H1 (cell line): Measurements from ENCODE around the gene TWF2. TPM values are rescaled to one million over a fixed set of nuclear protein-coding genes. Genes with fewer than 3 reads are reported as not detected.

Experiments used
- CTCF ChIA-PET: fragments of 300-600 bp; sonication (Branson Sonifier 250); formaldehyde crosslinking; loops from one replicate; lab custom pipeline; 2021; ENCODE audit not compliant: partially characterized antibody; lab: Charles Lee
- POLR2A ChIA-PET: fragments of 300-600 bp; sonication (Branson Sonifier 250); formaldehyde crosslinking; loops from one replicate; lab custom pipeline; 2021; ENCODE audit warnings: inconsistent platforms; ENCODE audit not compliant: partially characterized antibody; lab: Charles Lee
- DNase-seq, 2 experiments: peaks; one replicate each; pipeline versions ENCODE4 v3.0.0 to v3.0.0-alpha.2; 2010 to 2022; ENCODE audit warnings: low spot score in 2 of 2, low read depth in 1 of 2, mixed read lengths in 1 of 2
- FAIRE-seq: peaks from 2 replicates; lab custom pipeline; 2011; peaks lifted over from hg19 to GRCh38; lab: Jason Lieb, UNC
- H2AFZ ChIP-seq: 2 replicates; pipeline ENCODE4 v1.8.1; 2012; ENCODE audit warnings: low read length, inconsistent platforms
- H2AK5ac ChIP-seq: 2 replicates; pipeline ENCODE4 v1.6.1; 2013; ENCODE audit warnings: low read depth, low read length
- H2BK120ac ChIP-seq: replicated peaks from 2 replicates; pipeline ENCODE3; 2013; ENCODE audit warnings: low read depth, low read length, inconsistent platforms
- H2BK12ac ChIP-seq: 2 replicates; pipeline ENCODE4 v1.6.1; 2013; ENCODE audit warnings: low read depth, low read length
- H2BK15ac ChIP-seq: 2 replicates; pipeline ENCODE4 v1.6.1; 2013; ENCODE audit warnings: low read length
- H2BK20ac ChIP-seq: 2 replicates; pipeline ENCODE4 v1.6.1; 2013; ENCODE audit warnings: low read length
- H2BK5ac ChIP-seq: 2 replicates; pipeline ENCODE4 v1.6.1; 2013; ENCODE audit warnings: low read depth, low read length
- H3K14ac ChIP-seq: 2 replicates; pipeline ENCODE4 v1.6.1; 2013; ENCODE audit warnings: inconsistent platforms; ENCODE audit not compliant: insufficient read length
- H3K18ac ChIP-seq: 2 replicates; pipeline ENCODE4 v1.6.1; 2013; ENCODE audit warnings: low read length; ENCODE audit errors: extremely low read depth
- H3K23ac ChIP-seq: 2 replicates; pipeline ENCODE4 v1.6.1; 2013; ENCODE audit warnings: inconsistent platforms; ENCODE audit not compliant: insufficient read length
- H3K23me2 ChIP-seq: 2 replicates; pipeline ENCODE4 v1.6.1; 2013; ENCODE audit warnings: low read depth, low read length
- H3K27ac ChIP-seq: 2 replicates; pipeline ENCODE4 v1.6.1; 2011; ENCODE audit warnings: low read depth, low read length, inconsistent platforms
- H3K27me3 ChIP-seq, 4 experiments: replicated peaks in 1 of 4; 1 replicate in 1 of 4; 2 replicates in 3 of 4; pipeline versions ENCODE4 v1.6.1 to v1.8.1; 2011 to 2013; ENCODE audit warnings: low read length in 3 of 4, mild to moderate bottlenecking in 3 of 4, inconsistent platforms in 2 of 4, mixed read lengths in 2 of 4, moderate library complexity in 1 of 4; ENCODE audit not compliant: control insufficient read depth in 3 of 4, insufficient read depth in 3 of 4; ENCODE audit errors: extremely low read depth in 1 of 4
- H3K36me3 ChIP-seq, 4 experiments: 2 replicates each; pipeline versions ENCODE4 v1.6.1 to v1.8.1; 2011 to 2013; ENCODE audit warnings: mild to moderate bottlenecking in 4 of 4, low read length in 3 of 4, moderate library complexity in 2 of 4, control low read depth in 1 of 4, inconsistent platforms in 1 of 4; ENCODE audit not compliant: insufficient read depth in 4 of 4, control insufficient read depth in 2 of 4
- H3K4ac ChIP-seq: replicated peaks from 2 replicates; pipeline ENCODE3; 2013; ENCODE audit warnings: low read length, low read depth, mixed read lengths, inconsistent platforms; ENCODE audit not compliant: insufficient read length
- H3K4me1 ChIP-seq, 4 experiments: replicated peaks in 1 of 4; 1 replicate in 1 of 4; 2 replicates in 3 of 4; pipeline versions ENCODE4 v1.6.1 to v1.8.1; 2011 to 2013; ENCODE audit warnings: low read length in 3 of 4, inconsistent platforms in 2 of 4, mixed read lengths in 1 of 4; ENCODE audit not compliant: insufficient read depth in 4 of 4, control insufficient read depth in 3 of 4
- H3K4me2 ChIP-seq, 2 experiments: 2 replicates each; pipeline versions ENCODE4 v1.6.1 to v1.8.1; 2011 to 2013; ENCODE audit warnings: low read depth in 2 of 2, low read length in 2 of 2, control low read depth in 1 of 2, inconsistent platforms in 1 of 2, mild to moderate bottlenecking in 1 of 2; ENCODE audit not compliant: insufficient read depth in 1 of 2
- H3K4me3 ChIP-seq, 4 experiments: fragments of 200-600, 300-600 bp in 1 of 4; sonication (generic), shearing (Covaris generic), sonication (Bioruptor Twin) in 1 of 4; 2 replicates each; pipeline versions ENCODE4 v1.5.1 to v1.8.1; 2011 to 2016; ENCODE audit warnings: low read length in 4 of 4, low read depth in 3 of 4, control low read depth in 2 of 4, inconsistent platforms in 2 of 4, mild to moderate bottlenecking in 2 of 4, mixed read lengths in 1 of 4, moderate library complexity in 1 of 4; ENCODE audit not compliant: insufficient read depth in 2 of 4; ENCODE audit errors: extremely low read depth in 1 of 4
- H3K56ac ChIP-seq: replicated peaks from 2 replicates; pipeline ENCODE3; 2013; ENCODE audit warnings: low read depth, mild to moderate bottlenecking, mixed read lengths, low read length, inconsistent platforms; ENCODE audit not compliant: insufficient read length
- H3K79me1 ChIP-seq: 2 replicates; pipeline ENCODE4 v1.6.1; 2013; ENCODE audit warnings: low read depth, low read length, control low read depth
- H3K79me2 ChIP-seq, 2 experiments: 2 replicates each; pipeline versions ENCODE4 v1.6.1 to v1.8.1; 2012 to 2013; ENCODE audit warnings: low read length in 2 of 2, mild to moderate bottlenecking in 2 of 2, inconsistent platforms in 1 of 2; ENCODE audit not compliant: insufficient read depth in 2 of 2, control insufficient read depth in 1 of 2
- H3K9ac ChIP-seq, 4 experiments: replicated peaks in 1 of 4; 1 replicate in 1 of 4; 2 replicates in 3 of 4; pipeline versions ENCODE4 v1.6.1 to v1.8.1; 2011 to 2013; ENCODE audit warnings: low read depth in 3 of 4, low read length in 3 of 4, control low read depth in 2 of 4, mild to moderate bottlenecking in 2 of 4, moderate library complexity in 2 of 4, inconsistent platforms in 1 of 4; ENCODE audit errors: extremely low read depth in 1 of 4
- H3K9me3 ChIP-seq, 2 experiments: 2 replicates each; pipeline versions ENCODE4 v1.6.1 to v1.8.1; 2012 to 2013; ENCODE audit warnings: mild to moderate bottlenecking in 2 of 2, moderate library complexity in 2 of 2, control low read depth in 1 of 2, inconsistent platforms in 1 of 2, low read depth in 1 of 2, low read length in 1 of 2, mixed read lengths in 1 of 2; ENCODE audit not compliant: insufficient read depth in 2 of 2
- H4K20me1 ChIP-seq, 2 experiments: replicated peaks in 1 of 2; 2 replicates each; pipeline versions ENCODE3 to v1.8.1; 2011 to 2013; ENCODE audit warnings: inconsistent platforms in 2 of 2, low read length in 2 of 2, mild to moderate bottlenecking in 1 of 2; ENCODE audit not compliant: insufficient read depth in 2 of 2, control insufficient read depth in 1 of 2
- H4K5ac ChIP-seq: 2 replicates; pipeline ENCODE4 v1.6.1; 2013; ENCODE audit warnings: low read length, low read depth, mixed read lengths, inconsistent platforms; ENCODE audit not compliant: insufficient read length
- H4K8ac ChIP-seq: 2 replicates; pipeline ENCODE4 v1.8.0; 2013; ENCODE audit warnings: mild to moderate bottlenecking, moderate library complexity, low read length, inconsistent platforms; ENCODE audit not compliant: insufficient read depth; ENCODE audit errors: extremely low read depth
- H4K91ac ChIP-seq: replicated peaks from 2 replicates; pipeline ENCODE3; 2013; ENCODE audit warnings: low read length, mixed read lengths, inconsistent platforms; ENCODE audit not compliant: insufficient read length
- ATF2 ChIP-seq: IDR thresholded peaks from 2 replicates; pipeline ENCODE4 v1.6.1; 2012; ENCODE audit warnings: low read length, inconsistent platforms
- BCL11A ChIP-seq, 2 experiments: IDR thresholded peaks; one replicate each; pipeline ENCODE4 v1.6.1; 2011; ENCODE audit warnings: low read depth in 2 of 2, low read length in 2 of 2, mild to moderate bottlenecking in 2 of 2
- CHD2 ChIP-seq: IDR thresholded peaks from 2 replicates; pipeline ENCODE4 v1.6.1; 2012; ENCODE audit warnings: low read length, improper control_type of control experiment
- EP300 ChIP-seq, 2 experiments: IDR thresholded peaks; 1 replicate in 1 of 2; 2 replicates in 1 of 2; pipeline ENCODE4 v1.6.1; 2011 to 2012; ENCODE audit warnings: low read depth in 2 of 2, low read length in 2 of 2, mild to moderate bottlenecking in 2 of 2, borderline replicate concordance in 1 of 2, inconsistent platforms in 1 of 2, moderate library complexity in 1 of 2
- MAFK ChIP-seq: IDR thresholded peaks from 2 replicates; pipeline ENCODE4 v1.6.1; 2012; ENCODE audit warnings: low read depth, mild to moderate bottlenecking, improper control_type of control experiment, low read length
- POLR2AphosphoS5 ChIP-seq: IDR thresholded peaks from 2 replicates; pipeline ENCODE4 v1.6.1; 2011; ENCODE audit warnings: low read depth, low read length
- SRF ChIP-seq: IDR thresholded peaks from 2 replicates; pipeline ENCODE4 v1.6.1; 2011; ENCODE audit warnings: mild to moderate bottlenecking, low read depth, low read length, moderate library complexity
- TAF7 ChIP-seq: optimal IDR thresholded peaks from 2 replicates; pipeline ENCODE3; 2011; ENCODE audit warnings: low read depth, mild to moderate bottlenecking, inconsistent platforms, low read length, moderate library complexity, borderline replicate concordance
- whole genome bisulfite sequencing, 2 experiments: shearing (Covaris generic) in 1 of 2; methylation state at CpG; one replicate each; pipeline versions ENCODE4 v1.1.6 to v1.1.7; 2013 to 2015; ENCODE audit warnings: low lambda C conversion rate in 2 of 2, mixed read lengths in 2 of 2, inconsistent platforms in 1 of 2, low coverage in 1 of 2, missing lambda C conversion rate in 1 of 2; ENCODE audit not compliant: insufficient replicate concordance in 2 of 2, insufficient coverage in 1 of 2, insufficient read length in 1 of 2; ENCODE audit errors: extremely low coverage in 1 of 2, missing lambda C conversion rate in 1 of 2; 5-methylcytosine and 5-hydroxymethylcytosine counted together
- polyA plus RNA-seq, 7 experiments: library from polyadenylated mRNA; depleted of rRNA in 3 of 7; stranded (reverse) in 5 of 7; unstranded in 2 of 7; fragments of >200 nt in 5 of 7; fragments of 200-250 nt in 2 of 7; gene quantifications; 1 replicate in 5 of 7; 2 replicates in 1 of 7; 4 replicates in 1 of 7; pipeline versions ENCODE4 v1.2.1 to v1.2.3, GENCODE V29; 2011 to 2013; ENCODE audit warnings: missing spikeins in 2 of 7, mixed read lengths in 2 of 7
- total RNA-seq: library from RNA; stranded (reverse); fragmentation: NEBNext Ultra II Directional; extraction: Animal tissue kit (Norgen Biotek cat#: 25700); gene quantifications from 2 replicates; pipeline ENCODE4 v1.2.1, GENCODE V29; 2021

The TWF2 gene
- total and polyA plus RNA-seq, 2 of the 8 experiments (the other 6 are each of a cell fraction or from before 2014, with no cell fraction given) = 65.2 to 90.4 TPM

- Histone ChIP-seq H2BK120ac (no peak overlapping the region), H4K8ac (no peak overlapping the region), H3K4me2 (no peak overlapping the region), H3K27me3 (peaks cover 6 to 37% (median 23%) of the 10 kb centered on the region in 4 experiments; a peak in 6 of 7 replicates), H2AK5ac (no peak overlapping the region), H3K18ac (no peak overlapping the region), H3K23me2 (peaks cover 10% of the 10 kb centered on the region), H3K79me2 (no peaks in the 10 kb centered on the region), H2BK5ac (no peak overlapping the region), H3K14ac (no peak overlapping the region), H3K27ac (no peak overlapping the region), H3K4me3 (no peak overlapping the region), H3K9ac (no peak overlapping the region), H2AFZ (no peak overlapping the region), H3K56ac (no peak overlapping the region), H4K91ac (no peak overlapping the region), H4K20me1 (peaks cover 5 to 15% of the 10 kb centered on the region in 2 experiments), H3K36me3 (peaks cover 0 to 21% (median 0%) of the 10 kb centered on the region in 4 experiments; a peak in 4 of 8 replicates), H4K5ac (no peak overlapping the region), H2BK20ac (no peak overlapping the region), H2BK12ac (no peak overlapping the region), H3K4me1 (peaks cover 0 to 13% (median 10%) of the 10 kb centered on the region in 4 experiments; a peak in 6 of 7 replicates), H3K23ac (no peak overlapping the region), H3K9me3 (no peaks in the 10 kb centered on the region), H2BK15ac (no peak overlapping the region), H3K79me1 (no peaks in the 10 kb centered on the region), H3K4ac (no peak overlapping the region)
- POLR2A ChIA-PET = interaction anchor here (0.7 to 3.8 kb wide), 11 partner anchors 8 to 109 kb away, joined by 3 to 25 read pairs (median 6); partner anchors contain the start of genes TWF2 and WDR82
- 97% methylated on average over 10 of the region's 10 CpGs; no CpG with 5 or more reads in 1 of the 2 experiments for WGBS, 2 experiments
- CTCF ChIA-PET = interaction anchor here (0.5 to 17.7 kb wide), 15 partner anchors 11 to 143 kb away, joined by 3 to 126 read pairs (median 4); no protein-coding TSS in a partner anchor
- DNase-seq (no peak), FAIRE-seq (no peak)
- TF ChIP-seq POLR2AphosphoS5 = no peak
- TF ChIP-seq BCL11A (IDR thresholded peaks at IDR 0.05; ENCODE audit: low read depth in 2 of 2, low read length in 2 of 2) = no peak
- no peak for TF ChIP-seq MAFK
- no peak for TF ChIP-seq EP300 (IDR thresholded peaks at IDR 0.05; ENCODE audit: borderline replicate concordance in 1 of 2, low read depth in 2 of 2, low read length in 2 of 2)
- no peak for TF ChIP-seq CHD2
- TF ChIP-seq ATF2 = no peak
- no peak for TF ChIP-seq TAF7
- TF ChIP-seq SRF = no peak
These were observed 9.2 kb upstream of the TWF2 start for GRCh38 chr3:52248165-52248541.
